AG09319 (cell line): ENCODE measurements around the gene RIMS4.

Source experiments
- DNase-seq: peaks from one replicate; pipeline ENCODE4 v3.0.0-alpha.2; 2010; ENCODE audit warnings: low read depth; ENCODE audit errors: extremely low read depth
- CTCF ChIP-seq: IDR thresholded peaks from 2 replicates; pipeline ENCODE4 v1.5.1; 2011; ENCODE audit warnings: low read depth, mild to moderate bottlenecking, inconsistent platforms, low read length, moderate library complexity

The RIMS4 gene

GRCh38 chr20:44703183-44703925 is 107.0 kb downstream of the RIMS4 start:
- DNase-seq: no peak
- TF ChIP-seq CTCF: no peak

- peak; percentile 89 for DNase-seq
- no peak; the same call in 1 of the 2 replicates for TF ChIP-seq CTCF
These were observed 107.6 kb downstream of the RIMS4 start for GRCh38 chr20:44702776-44703175.

DNA sequence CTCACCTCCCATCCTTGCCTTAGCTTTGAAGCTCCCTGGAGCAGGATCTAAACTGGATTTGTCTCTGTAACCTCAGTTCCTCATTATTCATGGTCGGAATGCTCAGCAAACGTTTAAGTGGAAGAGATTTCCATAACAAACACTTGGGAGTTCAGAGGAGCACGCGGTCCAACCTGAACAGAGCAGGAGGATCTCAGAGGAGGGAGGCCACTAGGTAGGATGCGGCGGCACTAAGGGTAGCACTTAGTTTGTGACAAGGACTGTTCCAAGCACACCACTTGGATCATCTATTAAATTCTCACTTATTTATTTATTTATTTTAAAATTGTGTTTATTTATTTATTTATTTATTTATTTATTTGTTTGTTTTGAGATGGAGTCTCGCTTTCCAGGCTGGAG is 108.5 kb downstream of the RIMS4 start:
- no peak for TF ChIP-seq CTCF
- DNase-seq: no peak
